Epithelial cell of proximal tubule (primary cell): ENCODE results near the gene MN1. TPM values are rescaled to one million over a fixed set of nuclear protein-coding genes. Genes with fewer than 3 reads are reported as not detected.

ENCODE experiments used
- DNase-seq: peaks from one replicate; pipeline ENCODE4 v3.0.0-alpha.2; 2011; ENCODE audit warnings: low read depth
- H3K4me3 ChIP-seq: 2 replicates; pipeline ENCODE4 v1.5.1; 2011; ENCODE audit warnings: low read depth, mild to moderate bottlenecking, low read length
- CTCF ChIP-seq: conservative IDR thresholded peaks from 2 replicates; pipeline ENCODE4 v1.5.1; 2012; ENCODE audit warnings: low read depth, mild to moderate bottlenecking, low read length
- total RNA-seq: library from RNA; depleted of rRNA; stranded (reverse); fragments of >200 nt; gene quantifications from 2 replicates; pipeline ENCODE4 v1.2.3, GENCODE V29; 2015

Gene MN1
- total RNA-seq, 1 donor from 2014 or later = 0.06 TPM

DNA sequence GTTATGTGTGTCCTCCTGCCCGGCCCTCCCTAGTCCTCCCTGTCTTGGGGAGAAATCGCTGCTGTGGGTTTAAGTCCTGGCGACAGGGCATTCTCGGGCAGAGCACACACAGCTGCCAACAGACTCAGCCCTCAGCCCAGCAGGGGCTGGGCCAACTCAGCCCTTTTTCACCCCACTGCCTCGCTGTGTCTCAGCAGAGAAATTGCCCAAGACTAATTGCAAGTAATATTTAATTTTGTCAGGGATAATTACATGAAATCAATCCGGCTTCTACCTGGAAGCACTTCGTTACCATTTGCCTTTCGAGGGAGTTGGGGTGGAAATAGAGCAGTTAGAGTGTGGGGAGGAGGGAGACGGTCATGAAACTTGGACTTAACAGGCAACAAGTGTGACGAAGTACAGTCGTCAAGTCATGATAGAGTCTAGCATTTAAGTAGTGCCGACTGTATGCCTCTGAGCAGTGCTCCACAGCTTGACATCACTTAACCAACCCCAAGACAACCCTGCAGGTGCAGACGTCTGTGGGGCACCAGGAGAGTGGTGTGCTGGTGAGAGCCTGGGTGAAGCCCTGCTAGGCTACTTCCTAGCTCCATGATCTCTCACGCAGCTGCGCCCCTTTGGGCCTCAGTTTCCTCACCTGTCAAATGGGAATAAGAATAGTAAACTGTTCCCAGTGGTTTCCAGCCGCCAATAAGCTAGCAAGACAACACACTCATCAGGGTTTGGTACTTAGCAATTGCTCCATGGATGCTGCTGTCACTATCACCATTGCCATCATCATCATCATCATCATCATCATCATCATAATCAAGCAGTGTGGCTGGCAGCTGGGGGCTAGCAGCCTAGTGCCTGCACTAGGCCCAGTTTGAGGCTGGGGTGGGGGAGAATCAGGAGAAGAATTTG is 29.2 kb downstream of the MN1 start:
- no peak for DNase-seq
- TF ChIP-seq CTCF = no peak
- no peak overlapping the region for H3K4me3 ChIP-seq

GRCh38 chr22:27771637-27772036 is 29.9 kb downstream of the MN1 start:
- no peak for DNase-seq
- no peak overlapping the region for H3K4me3 ChIP-seq

GRCh38 chr22:27769012-27769411 is 32.5 kb downstream of the MN1 start:
- TF ChIP-seq CTCF = no peak
- DNase-seq = no peak
- H3K4me3 ChIP-seq = no peak overlapping the region

More at GRCh38 chr22:27771637-27772036, 29.9 kb downstream of the MN1 start:
- no peak for TF ChIP-seq CTCF

DNA sequence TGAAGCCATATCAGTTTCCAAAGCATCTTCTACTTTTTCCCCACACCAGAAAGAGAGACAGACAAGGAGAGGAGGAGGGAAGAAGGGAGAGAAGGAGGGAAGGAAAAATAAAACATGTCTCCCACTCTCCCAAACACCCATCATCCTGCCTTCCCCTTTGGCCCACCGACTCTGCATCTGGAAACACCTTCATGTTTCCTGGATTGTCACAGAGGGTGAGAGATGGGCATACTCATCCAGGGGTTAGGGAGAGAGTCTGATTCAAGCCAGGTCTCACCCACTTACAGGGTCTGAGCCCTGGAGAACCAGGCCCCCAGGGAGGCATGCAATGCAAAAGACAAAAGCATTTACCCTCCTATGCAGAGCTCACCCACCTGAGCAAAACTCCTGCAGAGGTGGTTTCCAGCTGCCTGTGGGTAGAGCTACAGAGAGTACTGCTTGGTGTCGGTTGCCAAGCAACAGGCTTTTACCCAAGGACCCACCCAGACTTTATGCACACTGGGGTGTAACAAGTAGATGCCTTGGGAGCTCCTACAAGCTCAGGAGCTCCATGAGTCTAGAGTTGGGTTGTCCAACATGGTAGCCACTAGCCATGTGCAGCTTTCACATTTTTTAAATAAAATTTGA is 33.4 kb downstream of the MN1 start:
- TF ChIP-seq CTCF = no peak
- no peak for DNase-seq
- no peak overlapping the region for H3K4me3 ChIP-seq

DNA sequence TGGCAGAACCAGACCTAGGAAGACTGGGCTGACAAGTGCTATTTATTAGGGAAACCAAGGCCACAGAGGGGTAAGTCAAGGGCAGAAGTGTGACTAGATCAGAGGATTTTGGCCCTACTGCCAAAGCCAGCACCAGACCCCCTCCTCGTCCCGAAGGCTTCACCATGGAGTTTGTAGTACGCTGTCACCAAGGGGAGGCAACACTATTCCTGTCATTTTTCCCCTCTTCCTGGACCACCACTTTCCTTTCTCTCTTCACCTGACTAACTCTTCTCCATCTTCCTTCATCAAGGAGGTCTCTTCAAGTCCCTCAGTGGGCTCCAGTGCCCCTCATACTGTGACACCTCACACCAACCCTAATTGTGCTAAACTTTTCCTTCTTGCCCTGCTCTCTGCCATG is 34.9 kb downstream of the MN1 start:
- no peak overlapping the region for H3K4me3 ChIP-seq
- no peak for DNase-seq
- TF ChIP-seq CTCF = no peak

GRCh38 chr22:27765706-27766291 is 35.8 kb downstream of the MN1 start:
- TF ChIP-seq CTCF = no peak
- no peak for DNase-seq
- H3K4me3 ChIP-seq = no peak overlapping the region
